Measurements from ENCODE around the gene NSF. TPM values are rescaled to one million over a fixed set of nuclear protein-coding genes. Genes with fewer than 3 reads are reported as not detected.
"Not testable (repeated sequence)": the region's sequence is repeated elsewhere in the genome, so short reads cannot be mapped to it uniquely, and the experiment has no call there.

NSF gene
- total RNA-seq, 2 experiments from 2014 or later, result 44.2 to 50.0 TPM

GRCh38 chr17:46699014-46699413 lies 108.5 kb downstream of the NSF start:
- H3K9me3 Mint-ChIP-seq (ENCODE audit: low read depth); ATAC-seq; CTCF ChIA-PET; H3K27ac Mint-ChIP-seq; H3K27me3 Mint-ChIP-seq; H3K36me3 Mint-ChIP-seq; H3K4me1 Mint-ChIP-seq; H3K4me3 Mint-ChIP-seq; DNase-seq: not testable (repeated sequence)

GRCh38 chr17:46717999-46718398 lies 127.5 kb downstream of the NSF start:
- Mint-ChIP-seq H3K36me3 (peaks cover 17% of the 10 kb centered on the region), H3K27me3 (no peaks in the 10 kb centered on the region), H3K4me3 (no peak overlapping the region), H3K27ac (no peak overlapping the region), H3K9me3 (ENCODE audit: low read depth) (no peaks in the 10 kb centered on the region), H3K4me1 (peaks cover 6% of the 10 kb centered on the region)
- DNase-seq (no peak), ATAC-seq (no peak)
- CTCF ChIA-PET, result no interaction called here

GRCh38 chr17:46719891-46720290 lies 129.4 kb downstream of the NSF start:
- CTCF ChIA-PET, result no interaction called here
- Mint-ChIP-seq H3K27me3 (no peaks in the 10 kb centered on the region), H3K4me3 (no peak overlapping the region), H3K27ac (no peak overlapping the region), H3K4me1 (no peaks in the 10 kb centered on the region), H3K9me3 (ENCODE audit: low read depth) (no peaks in the 10 kb centered on the region), H3K36me3 (peaks cover 9% of the 10 kb centered on the region)
- ATAC-seq (no peak), DNase-seq (no peak)

- Mint-ChIP-seq H3K4me1 (no peaks in the 10 kb centered on the region), H3K36me3 (peaks cover 8% of the 10 kb centered on the region), H3K9me3 (ENCODE audit: low read depth) (no peaks in the 10 kb centered on the region), H3K4me3 (no peak overlapping the region), H3K27me3 (no peaks in the 10 kb centered on the region), H3K27ac (no peak overlapping the region)
- no peak for ATAC-seq
- CTCF ChIA-PET, result no interaction called here
- no peak for DNase-seq
These were observed 129.9 kb downstream of the NSF start for GRCh38 chr17:46720408-46720807.

DNA sequence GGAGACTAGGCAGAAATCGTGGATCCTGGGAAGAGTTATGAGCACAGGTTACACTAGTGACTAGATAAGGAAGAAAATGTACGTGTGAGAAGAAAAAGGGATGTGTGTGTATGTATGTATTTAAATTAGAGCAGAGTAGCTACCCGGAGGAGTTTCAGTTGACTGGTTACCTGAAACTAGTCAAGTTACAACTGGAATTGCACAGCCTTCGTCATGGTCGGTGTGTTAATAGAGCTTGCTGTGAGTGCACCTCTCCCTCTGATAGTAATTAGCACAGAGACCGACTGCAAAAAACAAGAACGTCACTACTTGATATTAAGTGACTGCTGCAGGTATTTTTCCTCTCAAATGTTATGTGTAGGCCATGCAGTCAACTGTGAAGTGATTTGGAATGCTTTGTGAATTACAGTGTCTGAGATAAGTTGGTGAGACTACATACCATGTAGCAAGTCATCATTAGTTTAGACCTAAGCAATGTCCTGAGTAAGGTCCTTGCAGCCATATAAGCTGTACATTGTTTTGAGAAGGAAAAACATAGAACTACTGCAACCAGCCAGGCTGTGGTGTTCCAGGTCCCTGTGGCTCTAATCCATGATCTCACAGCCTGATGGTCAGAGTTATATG lies 132.3 kb downstream of the NSF start:
- ATAC-seq, result no peak
- no peaks in the 10 kb centered on the region for H3K4me1 Mint-ChIP-seq
- CTCF ChIA-PET, result no interaction called here
- DNase-seq, result no peak
- H3K9me3 Mint-ChIP-seq (ENCODE audit: low read depth), result no peaks in the 10 kb centered on the region
- H3K27ac Mint-ChIP-seq, result no peak overlapping the region
- no peaks in the 10 kb centered on the region for H3K27me3 Mint-ChIP-seq
- H3K36me3 Mint-ChIP-seq, result peaks cover 5% of the 10 kb centered on the region
- no peak overlapping the region for H3K4me3 Mint-ChIP-seq

- CTCF ChIA-PET, result no interaction called here
- Mint-ChIP-seq H3K27me3 (no peaks in the 10 kb centered on the region), H3K27ac (no peak overlapping the region), H3K4me1 (no peaks in the 10 kb centered on the region), H3K9me3 (ENCODE audit: low read depth) (no peaks in the 10 kb centered on the region), H3K36me3 (peaks cover 9% of the 10 kb centered on the region), H3K4me3 (no peak overlapping the region)
- DNase-seq (no peak), ATAC-seq (no peak)
These were observed 135.7 kb downstream of the NSF start for GRCh38 chr17:46726206-46726605.

- H3K27ac Mint-ChIP-seq, result no peak overlapping the region
- H3K9me3 Mint-ChIP-seq (ENCODE audit: low read depth), result no peaks in the 10 kb centered on the region
- CTCF ChIA-PET, result no interaction called here
- ATAC-seq (no peak), DNase-seq (no peak)
- peaks cover 8% of the 10 kb centered on the region for H3K36me3 Mint-ChIP-seq
- no peak overlapping the region for H3K4me3 Mint-ChIP-seq
- H3K27me3 Mint-ChIP-seq, result no peaks in the 10 kb centered on the region
- H3K4me1 Mint-ChIP-seq, result no peaks in the 10 kb centered on the region
These were observed 137.3 kb downstream of the NSF start for GRCh38 chr17:46727572-46728348.

DNA sequence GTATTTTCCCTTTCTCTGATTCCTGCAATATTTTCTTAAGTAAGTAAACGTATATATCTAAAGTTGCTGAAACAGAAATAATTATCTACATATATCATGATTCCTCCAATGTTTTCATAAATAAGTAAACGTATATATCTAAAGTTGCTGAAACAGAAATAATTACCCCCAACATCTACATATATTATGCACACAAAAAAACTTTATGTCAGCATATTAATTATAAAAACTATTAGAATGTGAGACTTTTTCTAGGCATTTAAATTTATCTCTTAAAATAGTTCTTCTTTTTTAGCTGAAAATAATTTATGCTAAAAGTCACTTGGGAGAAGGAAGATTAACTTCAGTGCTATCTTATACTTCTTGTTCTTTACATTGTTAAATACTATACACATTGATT lies 139.6 kb downstream of the NSF start:
- CTCF ChIA-PET, result no interaction called here

DNA sequence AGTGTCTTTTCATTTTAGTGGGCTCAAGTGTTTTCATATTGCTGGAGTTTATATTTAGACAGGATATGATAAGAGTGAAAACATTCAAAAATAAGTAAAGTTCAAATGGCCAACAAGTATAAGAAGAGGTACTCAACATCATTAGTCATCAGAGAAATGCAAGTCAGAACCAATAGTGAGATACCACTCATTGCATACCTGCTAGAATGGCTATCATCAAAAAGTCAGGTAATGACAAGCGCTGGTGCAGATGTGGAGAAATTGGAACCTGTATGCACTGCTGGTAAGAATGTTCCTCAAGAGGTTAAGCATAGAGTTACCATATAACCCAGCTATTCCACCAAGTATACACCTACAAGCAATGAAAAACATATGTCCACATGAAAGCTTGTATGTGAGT lies 140.2 kb downstream of the NSF start:
- Mint-ChIP-seq H3K36me3 (peaks cover 5% of the 10 kb centered on the region), H3K4me1 (no peaks in the 10 kb centered on the region), H3K4me3 (no peak overlapping the region), H3K27ac (no peak overlapping the region), H3K9me3 (ENCODE audit: low read depth) (no peaks in the 10 kb centered on the region), H3K27me3 (no peaks in the 10 kb centered on the region)
- ATAC-seq (no peak), DNase-seq (no peak)
- CTCF ChIA-PET, result no interaction called here

More for the DNA sequence above, 139.6 kb downstream of the NSF start:
- no peak for ATAC-seq
- H3K4me3 Mint-ChIP-seq, result no peak overlapping the region
- no peaks in the 10 kb centered on the region for H3K27me3 Mint-ChIP-seq
- no peaks in the 10 kb centered on the region for H3K4me1 Mint-ChIP-seq
- no peak for DNase-seq
- H3K36me3 Mint-ChIP-seq, result peaks cover 5% of the 10 kb centered on the region
- no peaks in the 10 kb centered on the region for H3K9me3 Mint-ChIP-seq (ENCODE audit: low read depth)
- no peak overlapping the region for H3K27ac Mint-ChIP-seq

- Mint-ChIP-seq H3K27ac (no peak overlapping the region), H3K9me3 (ENCODE audit: low read depth) (no peaks in the 10 kb centered on the region), H3K36me3 (peaks cover 5% of the 10 kb centered on the region), H3K4me3 (no peak overlapping the region), H3K27me3 (no peaks in the 10 kb centered on the region), H3K4me1 (no peaks in the 10 kb centered on the region)
- CTCF ChIA-PET, result no interaction called here
- no peak for ATAC-seq
- no peak for DNase-seq
These were observed 141.7 kb downstream of the NSF start for GRCh38 chr17:46732160-46732559.

GRCh38 chr17:46732754-46733398 lies 142.4 kb downstream of the NSF start:
- Mint-ChIP-seq H3K36me3 (peaks cover 5% of the 10 kb centered on the region), H3K9me3 (ENCODE audit: low read depth) (no peaks in the 10 kb centered on the region), H3K27me3 (no peaks in the 10 kb centered on the region), H3K27ac (no peak overlapping the region), H3K4me3 (no peak overlapping the region), H3K4me1 (no peaks in the 10 kb centered on the region)
- DNase-seq (no peak), ATAC-seq (no peak)
- CTCF ChIA-PET, result interaction anchor here (1.1 kb wide), 1 partner anchor 12 kb away, joined by 3 read pairs; no protein-coding TSS in a partner anchor

- Mint-ChIP-seq H3K4me1 (no peaks in the 10 kb centered on the region), H3K4me3 (no peak overlapping the region), H3K27ac (no peak overlapping the region), H3K27me3 (no peaks in the 10 kb centered on the region), H3K9me3 (ENCODE audit: low read depth) (no peaks in the 10 kb centered on the region), H3K36me3 (peaks cover 5% of the 10 kb centered on the region)
- CTCF ChIA-PET, result interaction anchor here (1.1 kb wide), 1 partner anchor 13 kb away, joined by 3 read pairs; no protein-coding TSS in a partner anchor
- no peak for DNase-seq
- no peak for ATAC-seq
These were observed 143.5 kb downstream of the NSF start for GRCh38 chr17:46733837-46734475.

GRCh38 chr17:46736100-46736499 lies 145.6 kb downstream of the NSF start:
- Mint-ChIP-seq H3K9me3 (ENCODE audit: low read depth) (no peaks in the 10 kb centered on the region), H3K36me3 (no peaks in the 10 kb centered on the region), H3K27me3 (no peaks in the 10 kb centered on the region), H3K4me1 (no peaks in the 10 kb centered on the region), H3K27ac (no peak overlapping the region), H3K4me3 (no peak overlapping the region)
- no peak for ATAC-seq
- DNase-seq, result no peak
- CTCF ChIA-PET, result interaction anchor here (1.3 kb wide), 1 partner anchor 99 kb away, joined by 4 read pairs; no protein-coding TSS in a partner anchor
